Measurements from ENCODE around the gene TMC7. TPM values are rescaled to one million over a fixed set of nuclear protein-coding genes. Genes with fewer than 3 reads are reported as not detected.

The TMC7 gene
- total RNA-seq, 1 experiment from 2014 or later = 4.3 TPM

- no peak for TF ChIP-seq CTCF (conservative IDR thresholded peaks at IDR 0.05)
- Histone ChIP-seq H3K56ac (ENCODE audit: insufficient read length, low read depth, low read length) (no peak overlapping the region), H4K8ac (replicated peaks; ENCODE audit: insufficient read length, low read depth, low read length) (no peak overlapping the region), H3K79me2 (ENCODE audit: insufficient read depth, low read length) (no peaks in the 10 kb centered on the region), H3K4me2 (ENCODE audit: insufficient read depth, insufficient read length, low read length) (no peak overlapping the region), H3K23ac (ENCODE audit: insufficient read length, low read depth, low read length) (no peak overlapping the region), H3K4ac (ENCODE audit: low read depth, low read length) (no peak overlapping the region), H2BK15ac (ENCODE audit: low read depth, low read length) (no peak overlapping the region), H3K18ac (ENCODE audit: insufficient read length, low read depth, low read length) (no peak overlapping the region), H3T11ph (ENCODE audit: low read length) (no peak overlapping the region), H3K4me1 (ENCODE audit: insufficient read depth, low read length) (no peaks in the 10 kb centered on the region), H3K79me1 (ENCODE audit: insufficient read depth, low read depth, low read length, poor library complexity, severe bottlenecking) (no peaks in the 10 kb centered on the region), H2AK5ac (ENCODE audit: insufficient read length, low read length) (no peak overlapping the region), H3K14ac (ENCODE audit: insufficient read depth, low read length) (no peak overlapping the region), H2BK12ac (ENCODE audit: insufficient read length, low read depth, low read length) (no peak overlapping the region), H4K5ac (ENCODE audit: insufficient read length, low read depth, low read length) (no peak overlapping the region), H2AFZ (ENCODE audit: low read length) (no peak overlapping the region), H4K20me1 (ENCODE audit: control insufficient read depth, insufficient read depth, insufficient read length) (no peaks in the 10 kb centered on the region), H4K91ac (ENCODE audit: insufficient read length, low read depth, low read length) (no peak overlapping the region), H3K9me3 (ENCODE audit: control insufficient read depth, low read depth, low read length) (no peaks in the 10 kb centered on the region), H2BK5ac (ENCODE audit: insufficient read length, low read length) (no peak overlapping the region), H3K23me2 (ENCODE audit: insufficient read length, low read depth, low read length, poor library complexity, severe bottlenecking) (no peaks in the 10 kb centered on the region), H3K27ac (ENCODE audit: insufficient read length, low read depth, low read length) (no peak overlapping the region), H3K9ac (ENCODE audit: extremely low read depth, insufficient read length, low read length) (no peak overlapping the region), H3K27me3 (ENCODE audit: insufficient read depth, low read length) (no peaks in the 10 kb centered on the region; the same call in 1 of the 2 replicates), H2BK120ac (ENCODE audit: low read depth, low read length, poor library complexity, severe bottlenecking) (no peak overlapping the region), H2BK20ac (ENCODE audit: low read depth, low read length, poor library complexity, severe bottlenecking) (no peak overlapping the region)
- no peak overlapping the region for H3K27ac Mint-ChIP-seq
- H3K36me3 Mint-ChIP-seq (ENCODE audit: insufficient read depth in 1 of 3, low read depth in 3 of 3) = peaks cover 25 to 30% (median 30%) of the 10 kb centered on the region in 3 experiments
- H3K4me3 Mint-ChIP-seq = no peak overlapping the region
- WGBS (ENCODE audit: extremely low coverage, insufficient read length, low lambda C conversion rate) = no CpG with 5 or more reads among the region's 1 CpG
- H3K4me1 Mint-ChIP-seq = peaks cover 7 to 8% of the 10 kb centered on the region in 2 experiments; a peak in 3 of 4 replicates
- no peak for DNase-seq
- peaks cover 0 to 6% of the 10 kb centered on the region in 2 experiments; a peak in 1 of 5 replicates for H3K9me3 Mint-ChIP-seq
- H3K27me3 Mint-ChIP-seq (ENCODE audit: low read depth) = peaks cover 24% of the 10 kb centered on the region
Measured at GRCh38 chr16:19083670-19084069, 99.9 kb downstream of the TMC7 start.
